NCI-H524 (cell line): ENCODE data around the gene TPI1.
"Not testable (repeated sequence)": the region's sequence is repeated elsewhere in the genome, so short reads cannot be mapped to it uniquely, and the experiment has no call there.

Experiments
- DNase-seq, 2 experiments: peaks; one replicate each; lab custom pipeline; 2025; lab: John Stamatoyannopoulos, UW

Gene TPI1

DNA sequence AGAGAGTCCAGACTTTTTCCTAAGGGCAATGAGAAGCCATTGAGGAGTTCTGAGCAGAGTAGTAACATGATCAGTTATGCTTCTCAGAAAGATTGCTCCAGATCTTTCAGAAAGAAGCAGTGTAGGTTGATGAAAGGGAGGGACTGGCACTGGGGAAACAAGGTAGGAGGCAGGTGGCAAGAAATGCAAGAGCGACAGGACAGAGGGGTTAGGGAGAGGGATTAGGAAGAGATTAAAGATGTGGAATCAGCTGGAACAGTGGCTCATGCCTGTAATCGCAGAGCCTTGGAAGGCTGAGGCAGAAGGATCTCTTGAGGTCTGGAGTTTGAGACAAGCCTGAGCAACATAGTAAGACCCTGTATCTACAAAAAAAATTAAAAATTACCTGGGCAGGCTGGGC lies 19.7 kb upstream of the TPI1 start:
- DNase-seq: peak; percentile 26 to 65

DNA sequence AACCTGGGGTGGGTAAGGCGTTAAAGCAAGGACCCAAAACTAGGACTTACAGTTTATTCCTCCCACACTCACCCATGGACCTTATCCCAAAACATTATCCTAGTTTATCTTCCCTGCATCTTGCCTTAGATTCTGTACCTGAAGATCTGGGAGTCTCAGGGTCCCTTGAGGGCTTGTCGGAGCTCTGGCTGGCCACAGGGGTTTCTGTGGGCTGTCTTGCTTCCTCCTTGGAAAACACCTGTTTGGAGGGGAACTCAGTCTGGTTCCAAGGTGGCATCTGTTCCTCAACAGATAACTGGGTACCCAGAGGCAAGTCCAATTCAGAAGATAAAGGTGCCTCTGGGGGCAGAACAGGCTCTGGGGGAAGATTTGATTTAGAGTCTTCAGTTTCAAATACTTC lies 17.9 kb upstream of the TPI1 start:
- DNase-seq: no peak

- no peak for DNase-seq
These were observed 17.3 kb upstream of the TPI1 start for GRCh38 chr12:6849976-6850560.

DNA sequence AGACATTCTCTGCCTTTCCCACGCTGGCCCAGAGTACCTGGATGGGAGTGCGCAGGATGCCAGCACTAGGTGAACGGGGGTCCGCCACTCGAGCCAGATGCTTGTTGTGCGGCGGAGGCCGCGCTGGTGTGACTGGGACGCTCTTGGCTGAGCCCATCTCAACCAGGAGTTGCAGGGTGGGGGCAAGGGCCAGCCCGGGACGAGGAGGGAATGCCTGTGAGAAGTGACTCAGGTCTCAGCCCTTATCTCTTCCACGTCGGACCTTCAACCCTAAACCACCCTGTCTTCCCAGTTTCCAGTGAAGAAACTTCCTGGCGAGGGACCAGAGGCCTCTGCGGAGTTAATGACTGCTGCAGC lies 16.6 kb upstream of the TPI1 start:
- DNase-seq: no peak

GRCh38 chr12:6851153-6851920 lies 16.0 kb upstream of the TPI1 start, which contains the start of gene CDCA3:
CDCA3 (minus strand) TSS chr12:6851286; CDS start chr12:6850952, 334 bp downstream.
- peak; percentile 94 to 96 for DNase-seq

- DNase-seq: peak; percentile 98 to 99
These were observed 15.2 kb upstream of the TPI1 start, which contains the start of gene USP5 for GRCh38 chr12:6851921-6852650. USP5 (plus strand) TSS chr12:6852150; CDS start chr12:6852180, 30 bp downstream.

DNA sequence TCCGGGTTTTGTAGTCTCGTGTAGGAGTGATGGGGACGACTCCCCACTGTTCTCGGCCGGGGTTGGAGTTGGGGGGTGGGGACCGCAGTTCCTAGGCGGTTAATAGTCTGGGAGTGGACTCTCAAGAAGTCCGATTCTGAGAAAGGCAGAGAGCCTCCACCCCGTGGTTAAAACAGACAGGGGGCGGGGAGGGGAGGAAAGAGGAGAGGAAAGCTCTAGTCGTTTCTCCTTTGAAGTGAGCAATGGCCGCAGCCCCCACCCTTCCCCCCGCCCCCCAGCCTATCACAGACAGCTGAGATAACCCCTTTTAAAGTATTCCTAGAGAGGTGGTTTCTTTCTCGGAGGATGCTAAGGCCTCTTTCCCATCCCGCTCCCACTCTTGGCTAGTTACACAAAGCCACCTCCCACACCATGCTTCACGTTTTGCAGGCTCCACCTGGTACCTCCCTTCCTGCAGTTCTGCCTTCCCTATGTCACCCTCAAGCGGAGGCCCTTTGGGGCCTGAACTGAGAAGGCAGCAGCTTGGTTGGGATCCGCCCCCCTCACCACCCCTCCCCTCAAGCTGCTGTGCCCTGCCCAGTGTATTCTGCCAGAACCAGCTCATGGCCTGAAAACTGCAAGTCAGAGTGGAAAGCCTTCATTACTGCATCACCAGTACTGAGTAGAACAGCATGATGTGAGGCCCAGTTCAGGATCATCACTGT lies 14.5 kb upstream of the TPI1 start:
- peak in 1 of 2 experiments; percentile 43 for DNase-seq

GRCh38 chr12:6853626-6854025 lies 13.7 kb upstream of the TPI1 start:
- no peak for DNase-seq

DNA sequence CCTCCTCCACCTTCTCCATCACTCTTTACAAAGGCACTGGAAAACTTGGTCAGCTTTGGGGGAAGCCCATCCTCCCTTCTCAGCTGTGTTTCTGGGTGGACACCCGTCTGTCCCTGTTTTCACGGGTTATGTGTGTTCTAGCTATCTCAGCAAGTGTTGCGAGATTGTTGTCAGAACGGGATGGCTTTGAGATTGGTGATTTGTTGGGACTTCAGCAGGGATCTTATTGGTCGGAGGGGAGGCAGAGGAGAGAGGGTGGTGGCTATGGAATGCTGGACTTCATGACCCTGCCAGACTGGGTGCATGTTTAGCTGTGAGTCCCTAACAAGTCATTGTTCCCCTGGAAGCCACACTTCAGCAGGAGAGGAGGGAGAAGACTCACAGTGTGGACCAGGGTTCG lies 13.3 kb upstream of the TPI1 start:
- no peak for DNase-seq

- no peak for DNase-seq
These were observed 12.0 kb upstream of the TPI1 start for GRCh38 chr12:6855322-6855721.

GRCh38 chr12:6858799-6859198 lies 8.5 kb upstream of the TPI1 start:
- DNase-seq: no peak

DNA sequence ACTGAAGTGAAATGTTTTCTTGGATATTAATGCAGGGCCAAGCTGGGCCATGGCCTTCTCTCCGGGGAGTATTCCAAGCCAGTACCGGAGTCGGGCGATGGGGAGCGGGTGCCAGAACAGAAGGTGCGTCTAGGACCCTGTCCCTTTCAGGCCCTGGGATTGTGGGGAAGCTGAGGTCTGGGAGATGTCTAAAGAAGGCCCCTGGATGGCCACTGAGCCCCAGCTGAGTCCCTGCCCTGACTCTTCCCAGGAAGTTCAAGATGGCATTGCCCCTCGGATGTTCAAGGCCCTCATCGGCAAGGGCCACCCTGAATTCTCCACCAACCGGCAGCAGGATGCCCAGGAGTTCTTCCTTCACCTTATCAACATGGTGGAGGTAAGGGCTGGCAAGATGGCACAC lies 7.2 kb upstream of the TPI1 start:
- DNase-seq: no peak

GRCh38 chr12:6860942-6861341 lies 6.4 kb upstream of the TPI1 start:
- DNase-seq: no peak

DNA sequence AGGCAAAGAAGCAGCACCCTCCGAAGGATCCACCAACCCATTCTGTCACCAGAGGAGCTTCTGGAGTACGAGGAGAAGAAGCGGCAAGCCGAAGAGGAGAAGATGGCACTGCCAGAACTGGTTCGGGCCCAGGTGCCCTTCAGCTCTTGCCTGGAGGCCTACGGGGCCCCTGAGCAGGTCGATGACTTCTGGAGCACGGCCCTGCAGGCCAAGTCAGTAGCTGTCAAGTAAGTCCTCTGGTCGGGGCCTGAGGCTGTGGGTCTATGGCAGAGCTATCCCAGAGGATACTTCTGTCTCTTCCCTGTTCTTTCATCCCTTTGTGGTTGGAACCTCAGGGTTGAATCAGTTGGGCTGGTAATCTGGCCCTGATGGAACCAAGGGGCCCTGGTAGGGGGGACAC lies 5.9 kb upstream of the TPI1 start:
- no peak for DNase-seq

DNA sequence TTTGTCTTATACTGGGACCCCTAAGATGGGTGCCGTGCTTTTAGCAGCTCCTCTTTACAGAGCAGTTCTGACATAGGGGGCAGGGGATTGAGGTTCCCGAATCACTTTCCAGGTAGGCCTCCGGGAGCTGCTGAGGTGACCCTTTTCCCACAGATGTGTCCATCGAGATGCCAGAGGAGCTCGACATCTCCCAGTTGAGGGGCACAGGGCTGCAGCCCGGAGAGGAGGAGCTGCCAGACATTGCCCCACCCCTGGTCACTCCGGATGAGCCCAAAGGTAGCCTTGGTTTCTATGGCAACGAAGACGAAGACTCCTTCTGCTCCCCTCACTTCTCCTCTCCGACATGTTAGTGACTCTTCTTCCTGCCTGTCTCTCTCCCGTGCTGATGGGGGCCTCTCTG lies 4.3 kb upstream of the TPI1 start:
- DNase-seq: no peak

DNA sequence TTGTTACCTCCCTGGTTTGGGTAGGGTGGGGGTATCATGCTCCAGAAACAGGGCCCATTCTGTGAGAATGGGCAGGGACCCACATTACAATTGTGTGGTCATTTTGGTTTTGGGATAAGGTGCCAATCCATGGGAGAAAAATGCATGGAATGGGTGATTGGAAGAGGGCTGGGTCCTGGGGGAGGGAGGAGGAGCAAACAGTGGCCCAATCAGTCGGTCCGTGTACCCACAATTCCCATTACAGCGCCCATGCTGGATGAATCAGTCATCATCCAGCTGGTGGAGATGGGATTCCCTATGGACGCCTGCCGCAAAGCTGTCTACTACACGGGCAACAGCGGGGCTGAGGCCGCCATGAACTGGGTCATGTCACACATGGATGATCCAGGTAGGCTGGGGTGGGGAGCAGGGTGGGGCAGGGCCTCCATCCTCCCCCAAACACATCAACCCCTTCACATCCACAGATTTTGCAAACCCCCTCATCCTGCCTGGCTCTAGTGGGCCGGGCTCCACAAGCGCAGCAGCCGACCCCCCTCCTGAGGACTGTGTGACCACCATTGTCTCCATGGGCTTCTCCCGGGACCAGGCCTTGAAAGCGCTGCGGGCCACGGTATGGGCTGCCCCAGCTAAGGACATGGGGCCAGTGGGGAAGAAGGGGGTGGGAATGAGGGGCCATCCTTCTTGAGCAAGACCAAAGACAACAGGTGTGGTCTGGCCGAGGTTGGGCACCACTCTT lies 3.6 kb upstream of the TPI1 start:
- DNase-seq: no peak

GRCh38 chr12:6865307-6865706 lies 2.0 kb upstream of the TPI1 start:
- not testable (repeated sequence) for DNase-seq

GRCh38 chr12:6866163-6866919 lies 990 bp upstream of the TPI1 start:
- no peak for DNase-seq

DNA sequence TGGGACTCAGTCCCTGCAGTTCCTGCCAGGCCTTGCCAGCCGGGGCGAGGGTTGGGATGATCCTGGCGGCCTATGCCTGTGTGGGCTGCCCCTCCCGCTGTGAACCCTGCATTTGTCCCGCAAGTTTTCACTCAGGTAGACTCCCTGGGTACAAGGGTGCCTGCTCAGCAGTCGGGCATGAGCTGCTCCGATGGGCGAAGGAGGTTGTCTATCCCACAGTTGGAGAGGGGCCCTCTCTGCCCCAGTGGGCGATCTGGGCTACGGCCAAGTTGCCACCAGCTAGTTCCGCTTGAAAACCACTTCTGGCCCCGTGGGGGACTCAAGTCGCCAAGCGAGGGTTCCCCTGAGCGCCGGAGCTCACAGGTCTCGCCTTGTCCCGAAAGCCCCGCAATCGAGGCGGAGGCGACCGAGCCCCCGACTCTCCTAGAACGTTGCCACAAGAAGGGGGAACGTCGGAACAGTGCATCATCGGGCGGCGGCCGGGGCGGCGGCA lies 365 bp upstream of the TPI1 start:
- peak in 1 of 2 experiments; percentile 25 for DNase-seq

- DNase-seq: peak in 1 of 2 experiments; percentile 27
These were observed 1.1 kb downstream of the TPI1 start for GRCh38 chr12:6868211-6869048.
